GM19035 (cell line): Measurements from ENCODE around the gene GALNT14.

Experiments used
- ATAC-seq: cut with Tn5 transposase; IDR thresholded peaks from one replicate; pipeline ENCODE4 v1.9.1; 2021; ENCODE audit not compliant: unreplicated experiment

GALNT14 gene

GRCh38 chr2:31088504-31089195 lies 49.6 kb downstream of the GALNT14 start:
- ATAC-seq: no peak

GRCh38 chr2:31087491-31087890 lies 50.7 kb downstream of the GALNT14 start:
- ATAC-seq: no peak

- no peak for ATAC-seq
Measured at GRCh38 chr2:31086590-31086989, 51.6 kb downstream of the GALNT14 start.

- no peak for ATAC-seq
Measured at GRCh38 chr2:31083234-31083993, 54.8 kb downstream of the GALNT14 start.

- no peak for ATAC-seq
Measured at GRCh38 chr2:31082002-31082401, 56.2 kb downstream of the GALNT14 start.

GRCh38 chr2:31081492-31081891 lies 56.7 kb downstream of the GALNT14 start:
- no peak for ATAC-seq

- no peak for ATAC-seq
Measured at GRCh38 chr2:31080361-31080760, 57.9 kb downstream of the GALNT14 start.

- no peak for ATAC-seq
Measured at GRCh38 chr2:31079665-31080064, 58.6 kb downstream of the GALNT14 start.

GRCh38 chr2:31078579-31079105 lies 59.6 kb downstream of the GALNT14 start:
- no peak for ATAC-seq

GRCh38 chr2:31078011-31078410 lies 60.2 kb downstream of the GALNT14 start:
- no peak for ATAC-seq

GRCh38 chr2:31075941-31076590 lies 62.2 kb downstream of the GALNT14 start:
- no peak for ATAC-seq

- no peak for ATAC-seq
Measured at GRCh38 chr2:31075431-31075830, 62.8 kb downstream of the GALNT14 start.

- no peak for ATAC-seq
Measured at GRCh38 chr2:31071741-31072140, 66.5 kb downstream of the GALNT14 start.

GRCh38 chr2:31070339-31071125 lies 67.7 kb downstream of the GALNT14 start:
- ATAC-seq: no peak

GRCh38 chr2:31069643-31070325 lies 68.5 kb downstream of the GALNT14 start:
- ATAC-seq: no peak

- no peak for ATAC-seq
Measured at GRCh38 chr2:31067259-31067658, 71.0 kb downstream of the GALNT14 start.

GRCh38 chr2:31066551-31066950 lies 71.7 kb downstream of the GALNT14 start:
- ATAC-seq: no peak

- ATAC-seq: no peak
Measured at GRCh38 chr2:31066086-31066485, 72.2 kb downstream of the GALNT14 start.

GRCh38 chr2:31065356-31065755 lies 72.9 kb downstream of the GALNT14 start:
- ATAC-seq: no peak

- no peak for ATAC-seq
Measured at GRCh38 chr2:31060397-31060796, 77.8 kb downstream of the GALNT14 start.
